Fibroblast of skin of abdomen (primary cell): ENCODE data around the gene ZNF593. TPM values are rescaled to one million over a fixed set of nuclear protein-coding genes. Genes with fewer than 3 reads are reported as not detected.
A peak's percentile ranks its signal among the peaks of the same experiment; 100 is the strongest.

Experiments used
- DNase-seq: peaks from one replicate; pipeline ENCODE4 v3.0.0-alpha.2; 2013
- polyA plus RNA-seq, 2 experiments: library from polyadenylated mRNA; unstranded; fragments of 120-200 nt; gene quantifications; one replicate each; pipeline ENCODE4 v1.2.1, GENCODE V29; 2013; ENCODE audit not compliant: insufficient read length in 2 of 2

Gene ZNF593
- polyA plus RNA-seq (2013, experiment 1 of 2; ENCODE audit: insufficient read length): 25.2 TPM
- polyA plus RNA-seq (2013, experiment 2 of 2; ENCODE audit: insufficient read length): 30.3 TPM

- DNase-seq: peak; percentile 90
Measured at GRCh38 chr1:26169669-26170471, at the start of gene ZNF593. Gene ZNF593, plus strand, starts transcription at chr1:26169908. Its CDS starts 76 bp downstream, at chr1:26169984.

- no peak for DNase-seq
Measured at GRCh38 chr1:26121854-26122773, 47.6 kb upstream of the ZNF593 start.

GRCh38 chr1:26122988-26123973, 46.4 kb upstream of the ZNF593 start:
- DNase-seq: no peak

- no peak for DNase-seq
Measured at GRCh38 chr1:26124418-26125331, 45.0 kb upstream of the ZNF593 start.

GRCh38 chr1:26125382-26125781, 44.3 kb upstream of the ZNF593 start:
- DNase-seq: no peak

- DNase-seq: no peak
Measured at GRCh38 chr1:26125946-26126320, 43.8 kb upstream of the ZNF593 start.

- no peak for DNase-seq
Measured at GRCh38 chr1:26126321-26127084, 43.2 kb upstream of the ZNF593 start.

- no peak for DNase-seq
Measured at GRCh38 chr1:26127235-26128163, 42.2 kb upstream of the ZNF593 start.

- DNase-seq: no peak
Measured at GRCh38 chr1:26129778-26130177, 39.9 kb upstream of the ZNF593 start.

- no peak for DNase-seq
Measured at GRCh38 chr1:26130695-26131094, 39.0 kb upstream of the ZNF593 start.

- DNase-seq: no peak
Measured at GRCh38 chr1:26132128-26132833, 37.4 kb upstream of the ZNF593 start.

- no peak for DNase-seq
Measured at GRCh38 chr1:26132834-26133167, 36.9 kb upstream of the ZNF593 start.

GRCh38 chr1:26134466-26134865, 35.2 kb upstream of the ZNF593 start:
- no peak for DNase-seq

- no peak for DNase-seq
Measured at GRCh38 chr1:26138974-26139558, 30.6 kb upstream of the ZNF593 start.

GRCh38 chr1:26142159-26142558, 27.5 kb upstream of the ZNF593 start:
- no peak for DNase-seq

- peak; percentile 71 for DNase-seq
Measured at GRCh38 chr1:26145041-26145959, 24.4 kb upstream of the ZNF593 start.

GRCh38 chr1:26145960-26146294, 23.8 kb upstream of the ZNF593 start:
- no peak for DNase-seq
